DMS79 (cell line): ENCODE data around the gene TAPBP.
"Not testable (repeated sequence)": the region's sequence is repeated elsewhere in the genome, so short reads cannot be mapped to it uniquely, and the experiment has no call there.

Source experiments
- DNase-seq: peaks from one replicate; lab custom pipeline; 2025; lab: John Stamatoyannopoulos, UW

TAPBP gene

DNA sequence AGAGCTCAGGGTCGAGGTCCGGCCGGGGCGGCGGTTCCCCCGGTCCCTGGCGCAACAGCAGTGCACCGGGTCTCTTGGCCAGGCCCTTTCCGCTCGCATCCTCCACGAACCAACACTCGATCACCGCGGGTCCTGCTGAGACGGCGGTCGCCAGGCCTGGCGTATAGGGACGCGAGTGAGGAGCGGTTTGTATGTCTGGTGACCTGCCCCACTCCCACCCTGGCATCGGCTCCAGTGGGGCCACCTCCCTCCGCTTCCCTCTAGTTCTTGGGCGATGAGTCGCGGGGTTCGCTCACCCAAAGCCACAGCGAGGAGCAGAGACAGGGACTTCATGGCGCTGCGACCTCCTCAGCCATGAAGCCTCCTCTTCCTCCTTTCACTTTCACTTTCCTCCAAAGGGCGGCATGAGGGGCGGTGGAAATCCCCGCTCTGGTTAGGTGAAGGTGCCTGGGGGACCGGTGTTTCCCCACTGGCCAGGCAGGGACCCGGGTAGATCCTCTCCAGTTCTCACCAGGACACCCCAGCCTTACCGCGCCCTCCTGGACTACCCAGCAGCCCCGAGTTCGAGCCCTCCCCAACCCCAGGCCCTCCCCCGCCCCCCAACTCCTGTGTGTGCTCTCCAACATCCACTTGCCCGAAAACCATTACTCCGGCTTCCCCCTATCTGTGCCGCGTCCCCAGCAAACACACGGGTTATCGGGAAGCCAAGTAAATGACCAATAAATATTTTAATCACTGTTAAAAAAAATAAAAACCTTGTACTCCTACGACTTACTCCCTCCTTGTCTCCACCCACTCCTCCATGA is at the start of gene TAPBP:
TSS of gene TAPBP (minus strand) at position 370 of the 806 bp plus-strand sequence. CDS start at position 333, 37 bp downstream.
- DNase-seq, result peak; percentile 39

DNA sequence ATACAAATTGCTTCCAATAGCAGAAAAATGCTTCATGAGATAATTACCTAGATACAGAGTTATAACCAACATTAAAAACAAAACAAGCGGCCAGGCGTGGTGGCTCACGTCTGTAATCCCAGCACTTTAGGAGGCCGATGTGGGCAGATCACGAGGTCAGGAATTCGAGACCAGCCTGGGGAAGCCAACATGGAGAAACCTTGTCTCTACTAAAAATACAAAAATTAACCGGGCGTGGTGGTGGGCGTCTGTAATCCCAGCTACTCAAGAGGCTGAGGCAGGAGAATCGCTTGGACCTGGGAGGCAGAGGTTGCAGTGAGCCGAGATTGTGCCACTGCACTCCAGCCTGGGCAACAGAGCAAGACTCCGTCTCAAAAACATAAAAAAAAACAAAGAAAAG is 49.6 kb upstream of the TAPBP start:
- not testable (repeated sequence) for DNase-seq

DNA sequence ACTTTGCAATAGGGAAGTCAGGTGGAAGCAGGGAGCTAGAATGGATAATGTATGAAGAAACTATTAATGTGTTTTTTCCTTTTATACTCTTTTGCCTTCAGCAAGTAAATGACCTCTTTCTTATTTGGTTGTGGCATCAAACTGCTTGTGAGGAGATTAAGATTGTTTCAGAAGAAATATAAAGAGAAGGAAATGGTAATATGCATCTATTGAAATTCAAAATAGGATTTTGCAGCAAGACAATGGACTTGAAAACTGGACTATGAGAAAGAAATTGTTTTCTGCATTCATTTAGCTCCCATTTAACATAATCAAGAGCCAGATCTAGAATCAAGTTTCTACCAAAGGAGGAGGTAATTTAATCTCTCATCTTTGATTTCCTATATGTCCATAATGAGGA is 45.5 kb upstream of the TAPBP start:
- no peak for DNase-seq

DNA sequence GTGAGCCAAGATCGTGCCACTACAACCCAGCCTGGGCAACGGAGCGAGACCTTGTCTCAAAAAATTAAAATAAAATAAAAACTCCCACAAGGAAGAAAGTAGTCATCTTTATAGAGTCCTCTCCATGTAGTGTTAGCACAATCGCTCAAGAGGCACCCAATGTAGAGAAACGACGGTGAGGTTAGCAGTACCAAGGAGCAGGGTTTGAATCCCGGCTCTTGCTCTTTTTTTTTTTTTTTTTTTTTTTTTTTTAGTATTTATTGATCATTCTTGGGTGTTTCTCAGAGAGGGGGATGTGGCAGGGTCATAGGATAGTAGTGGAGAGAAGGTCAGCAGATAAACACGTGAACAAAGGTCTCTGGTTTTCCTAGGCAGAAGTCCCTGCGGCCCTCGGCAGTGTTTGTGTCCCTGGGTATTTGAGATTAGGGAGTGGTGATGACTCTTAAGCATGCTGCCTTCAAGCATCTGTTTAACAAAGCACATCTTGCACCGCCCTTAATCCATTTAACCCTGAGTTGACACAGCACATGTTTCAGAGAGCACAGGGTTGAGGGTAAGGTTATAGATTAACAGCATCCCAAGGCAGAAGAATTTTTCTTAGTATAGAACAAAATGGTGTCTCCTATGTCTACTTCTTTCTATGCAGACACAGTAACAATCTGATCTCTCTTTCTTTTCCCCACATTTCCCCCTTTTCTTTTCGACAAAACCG is 43.4 kb upstream of the TAPBP start:
- not testable (repeated sequence) for DNase-seq

DNA sequence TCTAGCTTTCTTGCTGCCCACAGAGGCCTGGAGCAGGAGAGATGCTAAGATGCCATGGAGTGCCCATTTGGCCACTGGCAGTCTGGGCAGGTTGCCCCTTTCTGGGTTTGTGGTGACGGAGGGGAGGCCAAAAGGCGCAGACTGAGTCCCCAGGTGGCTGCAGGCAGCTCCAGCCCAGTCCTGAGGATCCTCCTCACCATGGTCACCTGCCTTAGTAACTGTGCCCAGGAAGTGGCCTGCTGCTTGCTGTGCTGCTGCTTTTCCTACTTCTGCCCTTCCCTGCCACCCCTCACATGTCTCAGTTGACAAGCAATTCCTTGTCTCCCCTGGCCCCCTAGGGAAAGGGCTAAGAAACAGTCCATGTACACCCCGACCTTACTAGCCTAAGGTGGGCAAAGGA is 42.4 kb upstream of the TAPBP start:
- DNase-seq, result no peak

DNA sequence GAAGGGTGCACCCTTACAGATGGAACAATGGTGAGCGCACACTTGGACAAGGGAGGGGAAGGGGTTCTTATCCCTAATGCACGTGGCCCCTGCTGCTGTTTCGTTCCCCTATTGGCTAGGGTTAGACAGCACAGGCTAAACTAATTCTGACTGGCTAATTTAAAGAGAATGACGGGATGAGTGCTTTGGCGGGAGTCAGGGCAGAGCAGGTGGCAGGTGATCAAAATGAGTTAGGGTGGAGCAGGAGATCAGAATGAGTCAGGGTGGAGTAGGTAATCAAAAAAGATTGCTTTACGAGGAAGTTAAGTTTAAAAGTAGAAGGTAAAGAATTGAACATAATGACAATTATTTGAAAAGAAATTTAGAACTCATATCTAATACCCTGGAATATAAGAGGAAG is 42.0 kb upstream of the TAPBP start:
- not testable (repeated sequence) for DNase-seq

DNA sequence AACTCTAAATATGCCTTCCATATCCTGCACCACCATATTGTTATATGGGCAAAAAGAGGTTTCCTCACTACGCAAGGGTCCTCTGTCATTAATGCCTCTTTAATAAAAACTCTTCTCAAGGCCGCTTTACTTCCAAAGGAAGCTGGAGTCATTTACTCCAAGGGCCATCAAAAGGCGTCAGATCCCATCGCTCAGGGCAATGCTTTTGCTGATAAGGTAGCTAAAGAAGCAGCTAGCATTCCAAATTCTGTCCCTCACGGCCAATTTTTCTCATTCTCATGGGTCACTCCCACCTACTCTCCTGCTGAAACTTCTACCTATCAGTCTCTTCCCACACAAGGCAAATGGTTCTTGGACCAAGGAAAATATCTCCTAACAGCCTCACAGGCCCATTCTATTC is 33.9 kb upstream of the TAPBP start:
- DNase-seq, result no peak

DNA sequence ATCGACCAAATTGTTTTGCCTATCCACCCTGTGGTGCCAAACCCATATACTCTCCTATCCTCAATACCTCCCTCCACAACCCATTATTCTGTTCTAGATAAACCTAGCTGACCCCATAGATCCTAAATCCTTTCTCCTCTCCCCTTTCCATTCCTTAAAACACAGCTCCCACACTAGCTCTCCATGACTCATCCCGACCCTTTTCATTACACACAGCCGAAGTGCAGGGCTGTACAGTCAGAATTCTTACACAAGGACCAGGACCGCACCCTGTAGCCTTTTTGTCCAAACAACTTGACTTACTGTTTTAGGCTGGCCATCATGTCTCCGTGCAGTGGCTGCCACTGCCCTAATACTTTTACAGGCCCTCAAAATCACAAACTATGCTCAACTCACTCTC is 33.1 kb upstream of the TAPBP start:
- not testable (repeated sequence) for DNase-seq

DNA sequence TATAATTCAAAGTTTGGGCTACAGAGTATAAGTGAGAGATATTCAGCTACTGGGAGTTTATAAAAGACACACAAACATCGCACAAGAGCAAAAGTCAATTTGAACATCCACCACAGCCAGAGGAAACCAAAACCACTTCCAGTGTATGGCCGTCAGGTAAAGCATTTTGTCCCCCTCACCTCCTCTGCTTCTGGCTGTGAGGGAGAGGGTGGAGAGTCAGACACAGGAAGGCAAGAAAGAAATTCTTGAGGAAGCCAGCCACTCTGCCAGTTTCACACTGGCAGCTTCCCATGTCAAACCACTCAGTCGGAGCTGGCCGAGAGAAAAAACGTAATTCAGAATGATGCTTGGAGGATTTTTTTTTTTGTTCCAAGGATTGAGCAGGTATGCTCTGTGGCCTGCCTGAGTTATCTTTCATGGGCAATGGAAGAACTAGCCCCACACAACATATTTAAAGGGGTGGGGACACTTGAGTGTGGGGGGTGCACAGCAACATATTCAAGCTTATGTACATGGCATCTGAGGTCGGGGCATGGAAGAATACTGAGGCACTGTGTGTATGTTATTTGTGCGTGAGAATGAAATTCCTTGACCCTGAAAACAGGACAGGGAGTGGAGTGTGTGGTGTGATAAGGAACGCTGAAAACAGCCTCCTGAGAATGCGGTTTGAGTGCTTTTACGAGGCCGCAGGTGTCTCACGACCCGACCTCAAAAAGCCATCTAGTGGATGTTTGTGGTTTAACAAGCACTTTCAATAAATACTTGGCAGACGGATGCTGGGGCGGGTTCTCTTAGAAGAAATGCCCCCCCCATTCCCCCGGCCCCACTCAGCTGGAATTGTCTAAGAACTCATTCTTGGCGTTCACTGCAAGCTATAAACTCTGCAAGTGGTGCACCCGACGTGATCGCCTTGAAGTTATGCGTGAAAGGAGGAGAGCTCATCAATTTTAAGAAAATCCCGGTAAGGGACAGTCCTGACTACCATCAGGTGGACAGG is 31.1 kb upstream of the TAPBP start:
- peak; percentile 96 for DNase-seq

DNA sequence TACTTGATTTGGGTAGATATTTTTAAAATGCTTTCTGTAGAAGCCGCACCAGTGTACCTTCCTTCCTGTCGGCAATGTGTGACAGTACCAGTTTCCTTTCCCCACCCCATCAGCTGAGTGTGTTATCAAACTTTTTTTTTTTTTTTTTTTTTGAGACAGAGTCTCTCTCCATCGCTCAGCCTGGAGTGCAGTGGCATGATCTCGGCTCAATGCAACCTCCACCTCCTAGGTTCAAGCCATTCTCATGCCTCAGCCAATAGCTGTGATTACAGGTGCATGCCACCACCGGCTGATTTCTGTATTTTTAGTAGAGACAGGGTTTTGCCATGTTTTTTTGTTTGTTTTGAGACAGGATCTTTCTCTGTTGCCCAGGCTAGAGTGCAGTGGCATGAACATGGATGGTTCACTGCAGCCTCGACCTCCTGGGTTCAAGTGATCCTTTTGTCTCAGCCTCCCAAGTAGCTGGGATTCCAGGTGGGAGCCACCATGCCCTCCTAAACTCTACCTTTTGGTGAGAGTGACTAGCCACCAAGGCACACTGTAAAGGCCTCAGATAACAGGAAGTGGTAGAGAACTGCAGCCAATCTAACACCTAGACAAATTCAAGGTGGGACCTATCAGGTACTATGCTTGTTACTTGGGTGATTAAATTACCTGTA is 30.2 kb upstream of the TAPBP start:
- no peak for DNase-seq

DNA sequence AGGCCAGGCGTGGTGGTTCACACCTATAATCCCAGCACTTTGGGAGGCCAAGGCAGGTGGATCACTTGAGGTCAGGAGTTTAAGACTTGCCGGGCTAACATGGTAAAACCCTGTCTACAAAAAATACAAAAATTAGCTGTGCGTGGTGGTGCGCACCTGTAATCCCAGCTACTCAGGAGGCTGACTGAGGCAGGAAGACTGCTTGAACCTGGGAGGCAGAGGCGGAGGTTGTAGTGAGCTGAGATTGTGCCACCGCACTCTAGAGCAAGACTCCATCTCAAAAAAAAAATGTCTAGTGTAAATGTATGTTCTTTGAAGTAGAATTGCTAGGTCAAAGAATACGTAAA is 29.7 kb upstream of the TAPBP start:
- not testable (repeated sequence) for DNase-seq

DNA sequence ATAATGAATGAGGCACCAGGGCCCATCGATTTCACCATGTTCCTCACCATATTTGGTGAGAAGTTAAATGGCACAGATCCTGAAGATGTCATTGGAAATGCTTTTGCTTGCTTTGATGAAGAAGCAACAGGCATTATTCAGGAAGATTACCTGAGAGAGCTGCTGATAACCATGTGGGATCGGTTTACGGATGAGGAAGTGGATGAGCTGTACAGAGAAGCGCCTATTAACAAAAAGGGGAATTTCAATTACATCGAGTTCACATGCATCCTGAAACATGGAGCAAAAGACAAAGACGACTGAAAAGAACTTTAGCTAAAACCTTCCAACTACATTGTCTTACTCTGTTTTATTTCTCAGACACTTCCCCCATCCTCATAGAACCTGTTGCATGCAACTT is 25.3 kb upstream of the TAPBP start:
- no peak for DNase-seq

DNA sequence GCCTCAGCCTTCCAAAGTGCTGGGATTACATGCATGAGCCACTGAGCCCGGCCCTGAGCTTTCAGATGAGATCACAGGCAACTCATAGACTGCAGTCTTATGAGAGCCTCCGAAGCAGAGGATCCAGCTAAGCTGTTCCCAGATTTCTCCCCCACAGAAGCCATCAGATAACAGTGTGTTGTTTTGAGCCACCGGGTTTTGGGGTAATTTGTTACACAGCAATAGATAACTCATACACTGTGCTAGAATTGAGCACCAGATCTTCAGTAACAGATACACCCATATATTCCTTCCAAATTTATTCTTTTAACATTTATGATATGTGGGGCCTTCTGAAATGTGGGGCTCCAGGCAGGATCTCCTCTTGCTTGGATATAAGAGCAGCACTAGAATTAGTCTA is 22.6 kb upstream of the TAPBP start:
- DNase-seq, result no peak

DNA sequence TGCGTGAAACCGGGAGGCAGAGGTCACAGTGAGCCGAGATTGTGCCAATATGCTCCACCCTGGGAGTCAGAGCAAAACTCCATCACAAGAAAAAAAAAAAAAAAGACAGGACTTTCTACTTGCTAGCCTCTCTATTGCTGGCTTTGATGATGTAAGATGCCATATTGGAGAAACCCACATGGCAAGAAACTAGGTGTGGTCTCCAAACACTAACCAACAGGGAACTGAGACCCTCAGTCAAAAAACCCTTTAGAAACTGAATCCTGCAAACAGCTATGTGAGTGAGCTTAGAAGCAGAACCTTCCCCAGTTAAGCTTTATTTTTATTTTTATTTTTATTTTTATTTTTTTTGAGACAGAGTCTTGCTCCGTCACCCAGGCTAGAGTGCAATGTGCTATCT is 22.0 kb upstream of the TAPBP start:
- no peak for DNase-seq

DNA sequence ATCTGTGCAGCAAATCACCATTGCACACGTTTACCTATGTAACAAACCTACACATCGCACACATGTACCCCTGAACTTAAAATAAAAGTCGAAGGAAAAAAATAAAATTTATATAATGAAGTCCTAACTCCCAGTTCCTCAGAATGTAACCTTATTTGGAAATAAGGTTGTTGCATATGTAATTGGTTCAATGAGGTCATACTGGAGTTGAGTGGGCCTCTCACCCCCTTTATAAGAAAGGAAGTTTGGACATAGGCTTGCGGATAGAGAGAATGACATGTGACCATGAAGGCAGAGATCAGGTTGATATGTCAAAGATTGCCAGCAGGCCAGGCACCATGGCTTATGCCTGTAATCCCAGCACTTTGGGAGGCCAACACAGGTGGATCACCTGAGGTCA is 19.8 kb upstream of the TAPBP start:
- DNase-seq, result no peak

DNA sequence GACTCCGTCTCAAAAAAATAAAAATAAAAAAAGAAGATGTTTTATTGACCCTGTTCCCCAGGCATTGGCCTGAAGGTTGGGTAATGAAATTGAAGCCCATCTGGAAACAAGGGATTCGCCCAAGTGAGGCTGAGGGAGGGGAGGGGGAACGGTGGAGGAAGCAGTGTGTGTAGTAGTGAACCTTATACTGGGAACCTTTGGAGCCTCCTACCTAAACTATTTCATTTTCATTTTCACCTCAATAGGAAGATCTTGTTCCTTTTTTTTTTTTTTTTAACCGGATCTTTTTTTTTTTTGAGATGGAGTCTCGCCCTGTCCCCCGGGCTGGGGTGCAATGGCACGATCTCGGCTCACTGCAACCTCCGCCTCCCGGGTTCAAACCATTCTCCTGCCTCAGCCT is 16.9 kb upstream of the TAPBP start:
- no peak for DNase-seq

DNA sequence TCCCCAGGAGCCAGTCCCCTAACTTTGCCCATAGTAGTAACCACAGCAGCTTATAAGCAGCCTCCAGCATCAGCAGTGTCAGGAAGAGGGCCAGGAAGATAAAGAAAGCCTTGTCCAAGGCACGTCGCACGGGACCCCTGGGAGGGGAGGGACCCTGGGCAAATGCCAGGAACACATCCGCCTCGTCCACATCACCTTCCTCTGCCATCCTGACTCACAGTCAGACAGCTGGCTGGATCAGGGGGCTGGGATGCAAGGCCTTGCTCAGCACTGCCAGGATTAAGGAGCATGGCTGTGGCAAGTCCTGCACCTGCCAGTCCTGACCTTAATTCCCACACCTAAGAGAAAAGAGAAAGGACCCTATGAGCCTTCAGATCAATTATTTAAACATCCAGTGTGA is 15.2 kb upstream of the TAPBP start:
- no peak for DNase-seq

DNA sequence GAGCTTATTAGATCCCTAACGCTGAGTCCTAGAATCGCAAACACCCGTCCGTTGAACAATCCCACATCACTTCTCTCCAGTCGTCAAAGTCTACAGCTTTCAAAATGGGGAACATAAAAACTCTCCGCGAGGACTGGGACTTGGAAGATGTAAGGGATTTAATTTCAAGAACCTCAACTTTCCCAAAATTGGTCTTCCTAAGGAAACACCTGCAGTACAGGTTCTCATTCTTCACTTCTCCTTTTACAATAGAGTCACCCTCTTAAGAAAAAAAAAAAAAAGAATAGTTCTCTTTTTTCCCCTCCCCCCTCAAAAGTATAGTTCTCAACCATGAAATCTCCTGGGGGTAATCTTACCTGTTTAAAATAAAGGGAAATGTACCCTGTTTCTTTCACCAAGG is 10.2 kb upstream of the TAPBP start:
- no peak for DNase-seq

DNA sequence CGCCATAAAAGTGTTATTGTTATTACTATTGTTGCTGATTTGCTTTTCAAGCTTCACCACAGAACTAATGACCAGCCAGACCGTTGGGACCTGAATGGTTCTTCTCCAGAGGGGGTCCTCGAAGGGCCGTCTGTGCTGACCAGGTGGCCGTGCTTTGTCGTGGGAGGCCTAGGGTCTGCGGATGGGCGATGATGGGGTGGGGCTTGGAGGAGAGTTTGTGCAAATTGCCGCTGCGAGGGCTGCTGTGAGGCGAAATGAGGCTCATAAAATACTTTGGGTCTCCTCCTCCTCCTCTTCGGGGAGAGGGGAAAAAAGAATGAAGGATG is 9.7 kb upstream of the TAPBP start:
- no peak for DNase-seq

DNA sequence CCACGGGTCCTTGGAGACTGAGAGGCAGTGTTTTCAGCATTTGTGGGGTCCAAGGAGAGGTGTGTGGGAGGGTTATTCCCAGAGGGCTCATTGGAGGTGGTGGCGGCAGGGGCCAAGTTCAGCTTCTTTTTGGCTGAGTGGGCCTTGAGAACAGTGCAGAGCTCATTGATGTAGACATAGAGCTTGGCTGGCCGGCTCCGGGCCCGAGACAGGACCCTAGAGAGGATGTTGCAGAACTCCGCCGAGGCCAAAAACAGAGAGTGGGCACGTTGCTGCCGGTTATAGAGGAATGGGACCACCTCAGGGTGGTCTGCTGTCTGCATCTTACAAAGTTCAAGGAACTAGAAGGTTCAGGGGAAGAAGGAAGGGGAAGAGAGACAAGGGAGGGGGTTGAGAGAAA is 7.3 kb upstream of the TAPBP start:
- no peak for DNase-seq

DNA sequence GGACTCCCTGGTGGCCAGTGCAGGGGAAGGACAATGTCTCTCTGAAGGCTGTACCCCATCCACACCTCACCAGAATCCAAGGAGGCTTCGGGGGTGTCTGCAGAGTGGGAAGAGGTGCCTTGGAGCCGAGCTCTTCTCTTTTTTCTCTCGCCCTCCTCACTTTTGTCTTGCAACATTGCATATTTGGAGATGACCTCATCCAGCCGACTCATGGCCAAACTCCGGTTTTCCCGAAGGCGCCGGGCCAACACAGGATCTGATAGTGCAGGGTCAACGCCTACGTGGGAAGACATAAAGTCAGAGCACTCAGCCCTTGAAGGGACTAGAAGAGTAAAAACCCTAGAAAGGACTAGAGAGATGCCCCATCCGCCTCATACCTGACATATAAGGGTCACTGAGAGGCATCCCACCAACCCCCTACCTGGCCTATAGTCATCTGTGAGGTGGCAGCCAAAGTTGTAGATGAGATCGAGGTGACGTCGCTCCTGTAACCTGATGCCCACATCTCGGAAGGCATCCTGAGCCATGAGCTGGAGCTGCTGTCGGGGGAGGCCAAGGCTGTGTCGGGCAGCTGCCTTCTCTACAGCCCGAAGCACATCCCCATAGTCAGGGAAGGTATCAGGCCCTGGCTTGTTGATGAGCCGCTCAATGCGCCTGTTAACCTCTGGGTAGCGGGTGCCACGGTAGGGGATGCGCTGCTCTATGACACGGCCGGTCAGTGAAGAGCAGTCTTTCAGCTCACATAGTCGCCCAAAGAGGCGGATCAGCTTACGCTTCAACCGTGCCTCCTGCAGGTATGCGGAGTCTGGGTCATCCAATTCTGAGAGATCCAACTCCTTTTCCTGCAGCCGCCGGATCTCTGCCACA is 6.7 kb upstream of the TAPBP start:
- no peak for DNase-seq
